LNCaP clone FGC (cell line): ENCODE measurements around the gene EPX.
"Not testable (repeated sequence)": the region's sequence is repeated elsewhere in the genome, so short reads cannot be mapped to it uniquely, and the experiment has no call there.

Experiments
- DNase-seq: peaks from one replicate; pipeline ENCODE4 v3.0.0-alpha.2; 2011; ENCODE audit warnings: low read depth
- H3K4me3 ChIP-seq: 2 replicates; pipeline ENCODE4 v1.5.1; 2011; ENCODE audit warnings: mild to moderate bottlenecking, low read depth, low read length, control low read depth
- CTCF ChIP-seq: IDR thresholded peaks from 2 replicates; pipeline ENCODE4 v1.5.1; 2012; ENCODE audit warnings: mild to moderate bottlenecking; ENCODE audit not compliant: control insufficient read depth, insufficient read depth; ENCODE audit errors: extremely low read depth

The EPX gene

GRCh38 chr17:58192612-58193011 is at the start of gene EPX:
TSS of gene EPX (plus strand) at chr17:58192726. CDS start at chr17:58192847, 121 bp downstream.
- no peak for DNase-seq
- TF ChIP-seq CTCF, result no peak
- H3K4me3 ChIP-seq, result no peak within 1 kb of the TSS

GRCh38 chr17:58143335-58143734 is 49.2 kb upstream of the EPX start:
- DNase-seq, result not testable (repeated sequence)

DNA sequence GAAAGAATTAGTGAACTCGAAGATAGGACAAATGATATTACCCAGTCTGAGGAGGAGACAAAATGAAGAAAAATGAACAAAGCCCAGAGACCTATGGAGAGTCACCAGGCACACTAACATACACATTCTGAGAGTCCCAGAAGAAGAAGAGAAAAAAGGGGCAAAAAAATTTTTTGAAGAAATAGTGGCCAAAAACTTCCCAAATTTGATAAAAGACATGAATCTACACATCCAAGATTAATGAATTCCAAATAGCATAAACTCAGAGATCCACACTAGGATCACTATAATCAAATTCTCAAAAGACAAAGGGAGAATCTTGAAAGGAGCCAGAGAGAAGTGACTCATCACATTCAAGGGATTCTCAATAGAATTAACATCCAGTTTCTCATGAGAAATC is 47.7 kb upstream of the EPX start:
- no peak for DNase-seq
- H3K4me3 ChIP-seq, result no peak overlapping the region
- TF ChIP-seq CTCF, result no peak

More at GRCh38 chr17:58143335-58143734, 49.2 kb upstream of the EPX start:
- not testable (repeated sequence) for H3K4me3 ChIP-seq

- DNase-seq, result no peak
- no peak for TF ChIP-seq CTCF
- no peak within 1 kb of the TSS for H3K4me3 ChIP-seq
Observed at GRCh38 chr17:58147930-58148434, 44.5 kb upstream of the EPX start, which contains the start of gene OR4D1. TSS of gene OR4D1 (plus strand) at chr17:58148384. CDS start at chr17:58155154, 6,770 bp downstream.

- H3K4me3 ChIP-seq, result no peak overlapping the region
- DNase-seq, result no peak
- TF ChIP-seq CTCF, result no peak
Observed at GRCh38 chr17:58148609-58149008, 43.9 kb upstream of the EPX start.

GRCh38 chr17:58150394-58150793 is 42.1 kb upstream of the EPX start:
- H3K4me3 ChIP-seq, result no peak overlapping the region
- TF ChIP-seq CTCF, result no peak
- no peak for DNase-seq

DNA sequence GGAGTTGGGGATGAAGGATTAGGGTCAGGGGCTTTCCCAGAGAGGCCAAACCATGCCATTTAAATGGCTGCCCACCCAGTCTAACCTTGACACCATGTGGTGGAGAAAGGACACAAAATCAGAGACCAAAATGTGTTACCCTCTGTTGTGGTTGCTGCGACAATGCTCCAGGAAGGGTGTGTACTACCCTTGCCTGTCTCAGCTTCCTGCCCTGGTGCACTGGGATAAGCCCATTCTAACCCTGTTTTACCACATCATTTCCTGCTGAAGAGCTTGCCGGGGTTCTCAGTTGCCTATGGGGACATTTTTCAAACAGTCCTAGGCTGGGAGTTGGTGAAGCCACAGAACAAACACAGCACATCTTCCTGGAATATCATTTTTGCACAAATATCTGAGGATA is 39.5 kb upstream of the EPX start:
- no peak overlapping the region for H3K4me3 ChIP-seq
- TF ChIP-seq CTCF, result no peak
- DNase-seq, result no peak

DNA sequence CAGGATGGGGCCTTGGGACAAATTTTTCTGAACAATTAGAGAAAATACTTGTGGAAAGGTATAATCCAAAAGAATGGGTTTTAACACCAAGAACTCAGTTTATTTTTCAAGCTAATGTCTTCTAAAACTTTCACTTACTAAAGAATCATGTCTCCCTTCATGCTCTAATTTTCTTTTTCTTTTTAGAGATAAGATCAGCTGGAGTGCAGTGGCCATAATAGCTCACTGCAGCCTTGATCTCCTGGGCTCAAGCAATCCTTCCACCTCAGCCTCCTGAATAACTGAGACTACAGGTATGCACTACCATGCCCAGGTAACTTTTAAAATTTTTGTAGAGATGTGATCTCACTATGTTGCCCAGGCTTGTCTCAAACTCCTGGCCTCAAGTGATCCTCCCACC is 38.9 kb upstream of the EPX start:
- DNase-seq, result no peak
- no peak overlapping the region for H3K4me3 ChIP-seq
- TF ChIP-seq CTCF, result no peak
